ENCODE measurements around the gene MED23. TPM values are rescaled to one million over a fixed set of nuclear protein-coding genes. Genes with fewer than 3 reads are reported as not detected.

The MED23 gene
- total RNA-seq, 2 experiments from 2014 or later: 30.2 to 34.2 TPM

- ChIA-PET CTCF (ENCODE audit: unreplicated experiment) (no interaction called here), POLR2A (interaction anchor here (0.7 to 1.0 kb wide), 3 partner anchors 10 to 398 kb away, joined by 3 to 5 read pairs (median 4); no protein-coding TSS in a partner anchor)
- no peaks in the 10 kb centered on the region for H3K9me3 ChIP-seq (ENCODE audit: low read length)
- H3K9me2 ChIP-seq (ENCODE audit: insufficient read depth, low read length): no peaks in the 10 kb centered on the region
- BruUV-seq (replicated peaks): no TSS peak
- H3K4me3 ChIP-seq (ENCODE audit: low read depth, low read length, poor library complexity, severe bottlenecking): no peak within 1 kb of the TSS
- no peak within 1 kb of the TSS for H3K27ac ChIP-seq (ENCODE audit: low read depth, low read length, poor library complexity, severe bottlenecking)
- no peak for DNase-seq (ENCODE audit: low spot score)
- H3K4me1 ChIP-seq (ENCODE audit: insufficient read depth, low read length, poor library complexity, severe bottlenecking): no peaks in the 10 kb centered on the region
- intact Hi-C loops (cut with micrococcal nuclease; ENCODE audit: unreplicated experiment): no loop called here
- no peaks in the 10 kb centered on the region for H4K20me1 ChIP-seq (ENCODE audit: insufficient read depth, low read length)
- no peak within 1 kb of the TSS for H2AFZ ChIP-seq (ENCODE audit: low read length)
- no peak within 1 kb of the TSS for H3K4me2 ChIP-seq (ENCODE audit: low read length)
- no peaks in the 10 kb centered on the region for H3K36me3 ChIP-seq (ENCODE audit: insufficient read depth, low read length)
- TF ChIP-seq CTCF (conservative IDR thresholded peaks at IDR 0.05; ENCODE audit: low read length) (no peak), EZH2phosphoT487 (IDR thresholded peaks at IDR 0.05; ENCODE audit: borderline replicate concordance, low read depth, low read length) (no peak)
- no peaks in the 10 kb centered on the region for H3K79me2 ChIP-seq (ENCODE audit: insufficient read depth, low read depth, low read length)
These were observed 55.2 kb downstream of the MED23 start, which contains the start of gene ARG1 for GRCh38 chr6:131572686-131573415. Gene ARG1 (plus strand): TSS chr6:131573226. CDS start chr6:131573283, 57 bp downstream.

GRCh38 chr6:131568726-131569125 is 59.3 kb downstream of the MED23 start:
- ChIA-PET CTCF (ENCODE audit: unreplicated experiment) (no interaction called here), POLR2A (interaction anchor here (0.6 kb wide), 1 partner anchor 304 kb away, joined by 4 read pairs; no protein-coding TSS in a partner anchor)
- H3K27ac ChIP-seq (ENCODE audit: low read depth, low read length, poor library complexity, severe bottlenecking): no peak overlapping the region
- intact Hi-C loops (cut with micrococcal nuclease; ENCODE audit: unreplicated experiment): no loop called here
- no peak overlapping the region for H3K4me3 ChIP-seq (ENCODE audit: low read depth, low read length, poor library complexity, severe bottlenecking)
- H3K9me3 ChIP-seq (ENCODE audit: low read length): no peaks in the 10 kb centered on the region
- no peak overlapping the region for H2AFZ ChIP-seq (ENCODE audit: low read length)
- no peaks in the 10 kb centered on the region for H3K79me2 ChIP-seq (ENCODE audit: insufficient read depth, low read depth, low read length)
- no peaks in the 10 kb centered on the region for H3K9me2 ChIP-seq (ENCODE audit: insufficient read depth, low read length)
- BruUV-seq (replicated peaks): no TSS peak
- H3K4me2 ChIP-seq (ENCODE audit: low read length): no peak overlapping the region
- no peaks in the 10 kb centered on the region for H3K4me1 ChIP-seq (ENCODE audit: insufficient read depth, low read length, poor library complexity, severe bottlenecking)
- no peaks in the 10 kb centered on the region for H3K36me3 ChIP-seq (ENCODE audit: insufficient read depth, low read length)
- no peaks in the 10 kb centered on the region for H4K20me1 ChIP-seq (ENCODE audit: insufficient read depth, low read length)
- no peak for DNase-seq (ENCODE audit: low spot score)
- TF ChIP-seq EZH2phosphoT487 (IDR thresholded peaks at IDR 0.05; ENCODE audit: borderline replicate concordance, low read depth, low read length): no peak
- no peak for TF ChIP-seq CTCF (conservative IDR thresholded peaks at IDR 0.05; ENCODE audit: low read length)

GRCh38 chr6:131565056-131565455 is 63.0 kb downstream of the MED23 start:
- Histone ChIP-seq H3K4me1 (ENCODE audit: insufficient read depth, low read length, poor library complexity, severe bottlenecking) (no peaks in the 10 kb centered on the region), H3K4me2 (ENCODE audit: low read length) (no peak overlapping the region), H3K36me3 (ENCODE audit: insufficient read depth, low read length) (no peaks in the 10 kb centered on the region), H3K27ac (ENCODE audit: low read depth, low read length, poor library complexity, severe bottlenecking) (no peak overlapping the region), H3K9me3 (ENCODE audit: low read length) (no peaks in the 10 kb centered on the region), H3K9me2 (ENCODE audit: insufficient read depth, low read length) (no peaks in the 10 kb centered on the region), H3K79me2 (ENCODE audit: insufficient read depth, low read depth, low read length) (no peaks in the 10 kb centered on the region), H4K20me1 (ENCODE audit: insufficient read depth, low read length) (no peaks in the 10 kb centered on the region), H3K4me3 (ENCODE audit: low read depth, low read length, poor library complexity, severe bottlenecking) (no peak overlapping the region), H2AFZ (ENCODE audit: low read length) (no peak overlapping the region)
- TF ChIP-seq CTCF (conservative IDR thresholded peaks at IDR 0.05; ENCODE audit: low read length): no peak
- no peak for TF ChIP-seq EZH2phosphoT487 (IDR thresholded peaks at IDR 0.05; ENCODE audit: borderline replicate concordance, low read depth, low read length)
- ChIA-PET CTCF (ENCODE audit: unreplicated experiment) (no interaction called here), POLR2A (interaction anchor here (0.5 to 2.0 kb wide), 2 partner anchors 8 to 69 kb away, joined by 3 to 4 read pairs; no protein-coding TSS in a partner anchor)
- intact Hi-C loops (cut with micrococcal nuclease; ENCODE audit: unreplicated experiment): no loop called here
- DNase-seq (ENCODE audit: low spot score): no peak
- no TSS peak for BruUV-seq (replicated peaks)
